Caco-2 (cell line): ENCODE measurements around the gene DNLZ. TPM values are rescaled to one million over a fixed set of nuclear protein-coding genes. Genes with fewer than 3 reads are reported as not detected.

ENCODE experiments used
- BruUV-seq: library from RNA; stranded (reverse); fragments of 400-500 nt; replicated peaks from 2 replicates; lab custom pipeline; 2021; lab: Mats Ljungman, UMichigan
- CTCF ChIA-PET: fragments of 300-600 bp; sonication (Branson Sonifier 250); formaldehyde crosslinking; loops from one replicate; lab custom pipeline; 2022; ENCODE audit warnings: antibody characterized with exemption; lab: Charles Lee
- POLR2A ChIA-PET: fragments of 300-600 bp; sonication (Branson Sonifier 250); formaldehyde crosslinking; loops from one replicate; lab custom pipeline; 2022; ENCODE audit warnings: antibody characterized with exemption; lab: Charles Lee
- DNase-seq, 2 experiments: peaks; one replicate each; pipeline versions ENCODE4 v3.0.0 to v3.0.0-alpha.2; 2020 to 2022
- H3K27me3 ChIP-seq: replicated peaks from 2 replicates; pipeline ENCODE4 v1.6.0; 2011; ENCODE audit warnings: low read length; ENCODE audit not compliant: control insufficient read depth, insufficient read depth
- H3K36me3 ChIP-seq: 2 replicates; pipeline ENCODE4 v1.5.1; 2011; ENCODE audit warnings: low read length; ENCODE audit not compliant: control insufficient read depth, insufficient read depth
- H3K4me1 ChIP-seq: fragments of 250-450 bp; sonication (Bioruptor Pico); 2 replicates; pipeline ENCODE4 v1.5.1; 2020; ENCODE audit warnings: mild to moderate bottlenecking
- H3K4me3 ChIP-seq: 2 replicates; pipeline ENCODE4 v1.5.1; 2011; ENCODE audit warnings: low read depth, mild to moderate bottlenecking, control low read depth, low read length
- H3K9me3 ChIP-seq: fragments of 250-450 bp; sonication (Bioruptor Pico); 2 replicates; pipeline ENCODE4 v1.5.1; 2020; ENCODE audit warnings: mild to moderate bottlenecking, moderate library complexity
- H3K27ac Mint-ChIP-seq: one replicate; pipeline ENCODE4 v1.8.0; 2022; ENCODE audit warnings: mixed read lengths; ENCODE audit not compliant: unreplicated experiment
- H3K27me3 Mint-ChIP-seq: one replicate; pipeline ENCODE4 v1.8.0; 2022; ENCODE audit warnings: mixed read lengths; ENCODE audit not compliant: insufficient read depth, unreplicated experiment
- H3K36me3 Mint-ChIP-seq: one replicate; pipeline ENCODE4 v1.8.0; 2022; ENCODE audit warnings: mild to moderate bottlenecking, mixed read lengths; ENCODE audit not compliant: insufficient read depth, unreplicated experiment
- H3K4me1 Mint-ChIP-seq: one replicate; pipeline ENCODE4 v1.8.0; 2022; ENCODE audit warnings: low read depth, mixed read lengths; ENCODE audit not compliant: unreplicated experiment
- H3K4me3 Mint-ChIP-seq: one replicate; pipeline ENCODE4 v1.8.0; 2022; ENCODE audit warnings: mild to moderate bottlenecking, moderate library complexity, mixed read lengths; ENCODE audit not compliant: unreplicated experiment
- H3K9me3 Mint-ChIP-seq: one replicate; pipeline ENCODE4 v1.8.0; 2022; ENCODE audit warnings: mixed read lengths; ENCODE audit not compliant: unreplicated experiment
- intact Hi-C: fragments of 100-400 bp; cut with micrococcal nuclease; formaldehyde crosslinking; loops from one replicate; pipeline ENCODE4 v1.10.0; 2022; ENCODE audit not compliant: unreplicated experiment
- total RNA-seq: library from RNA; stranded (reverse); gene quantifications from 2 replicates; pipeline ENCODE4 v1.2.3, GENCODE V29; 2022
- TF ChIP-seq, protein P1 (sequence below), 2 experiments: fragments of 200-600 bp in 1 of 2; IDR thresholded peaks; 1 replicate in 1 of 2; 2 replicates in 1 of 2; pipeline versions ENCODE4 v1.5.1 to v1.8.0; 2011 to 2022; ENCODE audit warnings: antibody characterized with exemption in 1 of 2, control low read depth in 1 of 2, inconsistent platforms in 1 of 2, low read depth in 1 of 2, low read length in 1 of 2, mild to moderate bottlenecking in 1 of 2, moderate library complexity in 1 of 2; ENCODE audit not compliant: insufficient read depth in 1 of 2, severe bottlenecking in 1 of 2, unreplicated experiment in 1 of 2

The DNLZ gene
- total RNA-seq, 1 experiment from 2014 or later = 29.1 TPM

DNA sequence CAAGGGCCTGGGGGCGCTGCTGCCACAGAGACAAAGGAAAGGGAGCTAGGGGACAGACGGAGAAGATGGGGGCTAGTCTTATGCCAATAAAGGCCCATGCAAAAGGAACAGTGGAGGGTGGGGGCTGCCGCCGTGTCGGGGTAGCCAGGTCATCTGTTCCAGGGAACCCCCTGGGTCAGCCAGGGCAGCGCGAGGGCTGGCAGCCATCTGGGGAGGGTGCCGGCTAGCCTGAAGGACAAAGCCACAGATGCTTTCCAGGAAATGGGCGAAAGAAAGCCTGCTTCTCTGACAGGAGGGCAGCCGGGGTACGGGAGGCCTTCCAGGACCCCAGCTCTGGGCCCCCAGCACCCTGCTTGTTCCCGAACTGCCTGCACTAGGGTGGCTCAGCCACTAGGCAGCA is 11.6 kb upstream of the DNLZ start:
- ChIA-PET POLR2A (interaction anchor here (0.6 kb wide), 1 partner anchor 12 kb away, joined by 3 read pairs; no protein-coding TSS in a partner anchor), CTCF (no interaction called here)
- H3K9me3 Mint-ChIP-seq = no peaks in the 10 kb centered on the region
- TF ChIP-seq, protein P1, sequence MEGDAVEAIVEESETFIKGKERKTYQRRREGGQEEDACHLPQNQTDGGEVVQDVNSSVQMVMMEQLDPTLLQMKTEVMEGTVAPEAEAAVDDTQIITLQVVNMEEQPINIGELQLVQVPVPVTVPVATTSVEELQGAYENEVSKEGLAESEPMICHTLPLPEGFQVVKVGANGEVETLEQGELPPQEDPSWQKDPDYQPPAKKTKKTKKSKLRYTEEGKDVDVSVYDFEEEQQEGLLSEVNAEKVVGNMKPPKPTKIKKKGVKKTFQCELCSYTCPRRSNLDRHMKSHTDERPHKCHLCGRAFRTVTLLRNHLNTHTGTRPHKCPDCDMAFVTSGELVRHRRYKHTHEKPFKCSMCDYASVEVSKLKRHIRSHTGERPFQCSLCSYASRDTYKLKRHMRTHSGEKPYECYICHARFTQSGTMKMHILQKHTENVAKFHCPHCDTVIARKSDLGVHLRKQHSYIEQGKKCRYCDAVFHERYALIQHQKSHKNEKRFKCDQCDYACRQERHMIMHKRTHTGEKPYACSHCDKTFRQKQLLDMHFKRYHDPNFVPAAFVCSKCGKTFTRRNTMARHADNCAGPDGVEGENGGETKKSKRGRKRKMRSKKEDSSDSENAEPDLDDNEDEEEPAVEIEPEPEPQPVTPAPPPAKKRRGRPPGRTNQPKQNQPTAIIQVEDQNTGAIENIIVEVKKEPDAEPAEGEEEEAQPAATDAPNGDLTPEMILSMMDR (IDR thresholded peaks at IDR 0.05; ENCODE audit: insufficient read depth in 1 of 2, low read depth in 1 of 2, low read length in 1 of 2, severe bottlenecking in 1 of 2, unreplicated experiment in 1 of 2) = no peak
- no peak for DNase-seq
- peaks cover 48% of the 10 kb centered on the region for H3K36me3 Mint-ChIP-seq
- no peak overlapping the region for H3K4me3 ChIP-seq
- H3K27me3 Mint-ChIP-seq = no peaks in the 10 kb centered on the region
- H3K27ac Mint-ChIP-seq = no peak overlapping the region
- H3K4me3 Mint-ChIP-seq = no peak overlapping the region
- peaks cover 7% of the 10 kb centered on the region for H3K4me1 Mint-ChIP-seq
- H3K27me3 ChIP-seq = no peaks in the 10 kb centered on the region
- H3K4me1 ChIP-seq = peaks cover 20% of the 10 kb centered on the region
- no peaks in the 10 kb centered on the region for H3K36me3 ChIP-seq
- intact Hi-C loops = no loop called here
- H3K9me3 ChIP-seq = no peaks in the 10 kb centered on the region
- no TSS peak for BruUV-seq

DNA sequence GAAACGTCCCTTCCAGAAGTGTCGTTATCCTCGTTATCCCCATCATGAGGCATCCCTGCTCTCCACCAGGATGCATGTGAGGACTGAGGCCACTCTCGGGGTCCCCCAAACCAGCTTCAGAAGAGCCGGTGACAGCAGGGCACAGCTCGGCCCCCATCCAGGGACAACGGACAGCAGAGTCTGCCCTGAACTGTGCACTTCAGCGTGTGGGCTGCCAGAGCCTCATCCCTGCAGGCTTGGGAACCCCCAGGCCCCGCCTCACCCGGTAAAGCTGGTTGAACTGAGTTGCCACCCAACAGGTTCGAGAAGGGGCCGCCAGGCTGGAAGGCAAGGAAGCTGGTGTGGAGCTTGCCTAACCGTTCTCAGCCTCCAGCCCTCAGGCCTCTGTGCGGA is 10.6 kb upstream of the DNLZ start:
- no peak overlapping the region for H3K27ac Mint-ChIP-seq
- no peaks in the 10 kb centered on the region for H3K27me3 Mint-ChIP-seq
- intact Hi-C loops = no loop called here

DNA sequence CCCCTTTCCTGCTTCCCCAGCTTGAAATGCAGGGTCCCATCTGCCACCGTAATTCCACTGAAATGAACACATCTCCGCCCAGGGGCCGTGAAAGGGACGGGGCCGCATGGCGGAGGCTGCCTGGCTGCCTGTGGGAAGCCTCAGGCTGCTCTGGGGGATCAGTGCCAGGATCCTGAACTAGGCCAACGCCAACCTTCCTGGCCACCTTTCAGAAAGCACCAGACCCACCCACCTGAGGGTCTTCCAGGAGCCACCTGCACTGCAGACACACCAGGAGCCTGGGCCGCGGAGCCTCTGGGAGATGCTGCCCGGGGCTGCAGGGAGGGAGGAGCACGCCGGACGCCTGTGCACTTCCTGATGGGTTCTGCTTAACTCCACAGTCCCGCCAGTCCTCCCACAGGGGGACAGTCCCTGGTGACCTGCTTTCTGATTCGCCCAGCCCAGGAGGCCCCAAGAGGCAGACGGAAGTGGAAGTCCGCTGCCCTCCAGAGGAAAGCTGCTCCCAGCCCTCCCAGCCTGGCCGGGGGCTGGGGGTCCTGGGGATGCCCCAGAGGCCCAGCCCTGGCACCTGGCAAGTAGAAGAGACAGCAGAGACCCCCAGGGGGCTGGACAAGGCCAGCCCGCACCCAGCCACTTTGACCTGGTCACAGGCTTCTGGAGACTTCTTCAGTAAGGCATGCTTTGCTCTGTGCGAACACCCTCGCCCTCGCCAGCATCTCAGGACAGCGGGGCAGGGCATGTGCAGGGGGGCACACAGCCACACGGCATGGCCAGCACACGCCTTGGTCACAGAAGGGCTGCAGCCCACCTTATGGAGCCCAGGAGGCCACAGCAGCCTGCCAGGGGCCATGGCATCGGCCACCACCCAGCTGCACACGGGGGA is 10.0 kb upstream of the DNLZ start, which contains the start of gene CARD9:
TSS of gene CARD9 (minus strand) at position 370 of the 883 bp plus-strand sequence. CDS start 1,591 bp downstream, outside the sequence.
- CTCF ChIA-PET = interaction anchor here (1.0 to 1.9 kb wide), 2 partner anchors 10 kb away, joined by 4 to 11 read pairs; partner anchors contain the start of gene DNLZ
- no peak for DNase-seq
- Mint-ChIP-seq H3K4me1 (peaks cover 7% of the 10 kb centered on the region), H3K27me3 (no peaks in the 10 kb centered on the region), H3K27ac (peak within 1 kb of the TSS; percentile 76), H3K4me3 (peak within 1 kb of the TSS; percentile 29), H3K9me3 (no peaks in the 10 kb centered on the region), H3K36me3 (peaks cover 43% of the 10 kb centered on the region)
- POLR2A ChIA-PET = interaction anchor here (1.9 kb wide), 1 partner anchor 11 kb away, joined by 11 read pairs; no protein-coding TSS in a partner anchor
- intact Hi-C loops = no loop called here
- no peaks in the 10 kb centered on the region for H3K36me3 ChIP-seq
- H3K4me3 ChIP-seq = no peak within 1 kb of the TSS
- H3K9me3 ChIP-seq = no peaks in the 10 kb centered on the region
- TF ChIP-seq, protein P1 (IDR thresholded peaks at IDR 0.05; ENCODE audit: insufficient read depth in 1 of 2, low read depth in 1 of 2, low read length in 1 of 2, severe bottlenecking in 1 of 2, unreplicated experiment in 1 of 2) = no peak
- H3K27me3 ChIP-seq = no peaks in the 10 kb centered on the region
- no TSS peak for BruUV-seq
- H3K4me1 ChIP-seq = peaks cover 20% of the 10 kb centered on the region

More for the DNA sequence above, 10.6 kb upstream of the DNLZ start:
- DNase-seq = no peak
- BruUV-seq = no TSS peak
- H3K4me1 Mint-ChIP-seq = peaks cover 7% of the 10 kb centered on the region
- no peak overlapping the region for H3K4me3 ChIP-seq
- no peaks in the 10 kb centered on the region for H3K9me3 ChIP-seq
- H3K9me3 Mint-ChIP-seq = no peaks in the 10 kb centered on the region
- no peaks in the 10 kb centered on the region for H3K36me3 ChIP-seq
- CTCF ChIA-PET = interaction anchor here (1.0 kb wide), 1 partner anchor 11 kb away, joined by 4 read pairs; the partner anchor contains the start of gene DNLZ
- H3K27me3 ChIP-seq = no peaks in the 10 kb centered on the region
- peaks cover 20% of the 10 kb centered on the region for H3K4me1 ChIP-seq
- H3K4me3 Mint-ChIP-seq = no peak overlapping the region
- TF ChIP-seq, protein P1 (IDR thresholded peaks at IDR 0.05; ENCODE audit: insufficient read depth in 1 of 2, low read depth in 1 of 2, low read length in 1 of 2, severe bottlenecking in 1 of 2, unreplicated experiment in 1 of 2) = no peak
- POLR2A ChIA-PET = no interaction called here
- H3K36me3 Mint-ChIP-seq = peaks cover 48% of the 10 kb centered on the region
